Fibroblast of pulmonary artery (primary cell): ENCODE data around the gene CKS1B.
"Not testable (repeated sequence)": the region's sequence is repeated elsewhere in the genome, so short reads cannot be mapped to it uniquely, and the experiment has no call there.

ENCODE experiments used
- DNase-seq: peaks from one replicate; pipeline ENCODE4 v3.0.0-alpha.2; 2010; ENCODE audit warnings: low read depth
- H3K4me3 ChIP-seq: replicated peaks from 2 replicates; pipeline ENCODE4 v1.5.1; 2011; ENCODE audit warnings: low read depth, mild to moderate bottlenecking, control low read depth, low read length, moderate library complexity
- TF ChIP-seq, protein P1 (sequence below): IDR thresholded peaks from 2 replicates; pipeline ENCODE4 v1.5.1; 2011; ENCODE audit warnings: mild to moderate bottlenecking, control low read depth, low read length, inconsistent platforms; ENCODE audit errors: missing control alignments

Gene CKS1B

DNA sequence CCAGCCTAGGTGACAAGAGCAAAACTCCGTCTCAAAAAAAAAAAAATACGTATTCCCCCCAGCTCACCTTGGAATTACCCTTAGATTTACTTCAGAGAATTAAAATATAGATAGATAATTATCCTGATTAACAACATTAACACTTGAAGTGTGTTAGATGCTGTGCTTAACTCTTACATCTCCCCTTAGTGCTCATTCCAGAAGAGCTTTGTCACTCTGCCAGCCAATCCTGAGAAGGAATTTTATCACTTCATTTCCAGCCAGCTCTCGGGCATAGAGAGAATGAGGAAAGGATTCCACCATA is 2.3 kb upstream of the CKS1B start:
- no peak for DNase-seq
- H3K4me3 ChIP-seq, result peak overlapping the region; percentile 83
- TF ChIP-seq, protein P1, sequence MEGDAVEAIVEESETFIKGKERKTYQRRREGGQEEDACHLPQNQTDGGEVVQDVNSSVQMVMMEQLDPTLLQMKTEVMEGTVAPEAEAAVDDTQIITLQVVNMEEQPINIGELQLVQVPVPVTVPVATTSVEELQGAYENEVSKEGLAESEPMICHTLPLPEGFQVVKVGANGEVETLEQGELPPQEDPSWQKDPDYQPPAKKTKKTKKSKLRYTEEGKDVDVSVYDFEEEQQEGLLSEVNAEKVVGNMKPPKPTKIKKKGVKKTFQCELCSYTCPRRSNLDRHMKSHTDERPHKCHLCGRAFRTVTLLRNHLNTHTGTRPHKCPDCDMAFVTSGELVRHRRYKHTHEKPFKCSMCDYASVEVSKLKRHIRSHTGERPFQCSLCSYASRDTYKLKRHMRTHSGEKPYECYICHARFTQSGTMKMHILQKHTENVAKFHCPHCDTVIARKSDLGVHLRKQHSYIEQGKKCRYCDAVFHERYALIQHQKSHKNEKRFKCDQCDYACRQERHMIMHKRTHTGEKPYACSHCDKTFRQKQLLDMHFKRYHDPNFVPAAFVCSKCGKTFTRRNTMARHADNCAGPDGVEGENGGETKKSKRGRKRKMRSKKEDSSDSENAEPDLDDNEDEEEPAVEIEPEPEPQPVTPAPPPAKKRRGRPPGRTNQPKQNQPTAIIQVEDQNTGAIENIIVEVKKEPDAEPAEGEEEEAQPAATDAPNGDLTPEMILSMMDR, result no peak

DNA sequence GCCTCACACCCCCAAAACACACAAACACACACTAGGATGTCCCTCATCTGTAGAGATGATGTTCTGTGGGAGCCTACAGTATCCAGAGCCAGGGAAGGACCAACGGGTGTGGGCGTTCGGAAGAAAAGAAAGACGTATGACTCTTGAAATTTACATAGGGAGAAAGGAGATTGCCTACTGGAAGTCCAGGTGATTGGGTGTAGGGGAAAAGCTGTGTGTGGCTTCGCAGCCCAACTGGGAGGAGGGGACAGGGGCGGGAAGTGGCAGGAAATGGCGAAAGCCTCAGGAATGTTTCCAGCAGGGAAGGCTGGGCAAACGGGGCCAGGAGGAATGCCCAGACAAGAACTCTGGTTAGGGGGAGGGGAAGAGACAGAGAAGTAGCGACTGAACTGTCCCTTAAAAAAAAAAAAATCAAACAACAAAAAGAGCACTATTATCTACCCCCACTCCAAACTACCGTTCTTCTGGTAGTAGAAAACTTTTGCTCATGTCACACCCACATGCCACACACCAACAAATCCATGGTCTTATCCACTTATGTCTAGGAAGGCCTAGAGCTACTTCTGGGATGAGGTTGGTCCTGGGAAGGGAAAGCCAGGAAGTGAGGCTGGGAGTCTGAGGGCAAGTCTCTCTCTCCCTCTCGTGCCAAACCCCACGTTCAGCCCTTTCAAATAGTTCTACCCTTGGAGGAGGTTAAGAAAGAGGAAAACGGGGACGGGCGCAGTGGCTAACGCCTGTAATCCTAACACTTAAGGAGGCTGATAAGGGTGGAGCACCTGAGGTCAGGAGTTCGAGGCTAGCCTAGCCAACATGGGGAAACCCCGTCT is 1.8 kb upstream of the CKS1B start:
- TF ChIP-seq, protein P1, result no peak
- H3K4me3 ChIP-seq, result peak overlapping the region; percentile 83
- DNase-seq, result peak; percentile 98

DNA sequence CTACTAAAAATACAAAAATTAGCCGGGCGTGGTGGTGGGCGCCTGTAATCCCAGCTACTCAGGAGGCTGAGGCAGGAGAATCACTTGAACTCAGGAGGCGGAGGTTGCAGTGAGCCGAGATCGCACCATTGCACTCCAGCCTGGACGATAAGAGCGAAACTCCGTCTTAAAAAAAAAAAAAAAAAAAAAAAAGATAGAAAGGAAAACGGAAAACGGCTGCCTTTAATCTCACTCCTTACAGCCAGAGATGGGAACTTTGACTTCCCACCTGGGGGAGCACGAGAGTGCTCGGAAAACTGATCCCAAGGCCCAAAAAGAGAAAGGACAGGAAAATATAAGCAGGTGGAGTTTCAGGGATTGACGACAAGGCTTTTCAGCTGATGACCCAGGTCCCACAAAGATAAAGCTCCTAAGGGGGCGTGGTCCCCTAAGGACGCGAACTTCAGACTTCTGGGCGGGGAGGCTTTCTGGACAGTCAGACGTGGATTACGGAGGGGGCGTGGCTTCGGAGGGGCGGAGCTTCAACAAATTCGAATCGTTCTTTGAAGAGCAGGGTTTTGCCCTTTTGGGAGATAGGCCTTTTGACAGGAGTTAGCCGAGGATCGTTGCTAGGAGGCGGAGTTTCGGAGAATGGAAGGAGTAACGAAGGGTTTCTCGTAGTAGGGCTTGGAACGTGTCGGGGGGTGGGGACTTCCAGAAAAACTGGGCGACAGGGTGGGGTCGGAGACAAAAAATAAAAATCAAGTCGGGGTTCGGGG is 958 bp upstream of the CKS1B start:
- peak overlapping the region; percentile 83 for H3K4me3 ChIP-seq
- DNase-seq, result peak; percentile 98
- TF ChIP-seq, protein P1, result peak; percentile 29

DNA sequence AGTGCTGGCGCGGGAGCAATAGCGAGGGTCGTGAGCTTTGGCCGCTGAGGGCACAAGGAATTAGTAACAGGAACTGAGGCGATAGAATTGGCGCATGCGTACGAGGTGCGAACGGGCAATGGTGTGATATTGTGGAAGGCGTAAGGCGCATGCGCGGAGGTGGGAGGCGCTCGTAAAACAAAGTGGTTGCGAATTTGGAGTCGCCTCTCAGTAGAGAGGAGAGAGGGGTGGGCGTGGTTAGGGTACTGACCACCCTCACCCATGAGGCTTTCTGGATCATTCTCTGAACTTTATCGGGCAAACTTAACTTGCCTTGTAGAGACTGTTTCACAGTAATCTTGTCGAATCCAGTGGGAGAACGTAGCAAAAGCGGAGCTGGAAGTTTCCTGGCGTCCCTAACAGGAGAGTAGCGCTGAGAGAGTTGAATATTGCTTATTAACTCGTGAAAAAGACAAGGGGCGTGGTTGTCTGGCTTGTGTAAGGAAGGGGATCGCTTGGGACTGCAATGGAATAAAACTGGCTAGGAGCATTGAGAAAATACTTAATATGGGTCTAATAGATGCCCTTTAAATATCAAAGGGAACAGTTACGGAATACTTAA is 427 bp downstream of the CKS1B start:
- DNase-seq, result peak; percentile 97
- peak overlapping the region; percentile 83 for H3K4me3 ChIP-seq
- TF ChIP-seq, protein P1, result no peak

DNA sequence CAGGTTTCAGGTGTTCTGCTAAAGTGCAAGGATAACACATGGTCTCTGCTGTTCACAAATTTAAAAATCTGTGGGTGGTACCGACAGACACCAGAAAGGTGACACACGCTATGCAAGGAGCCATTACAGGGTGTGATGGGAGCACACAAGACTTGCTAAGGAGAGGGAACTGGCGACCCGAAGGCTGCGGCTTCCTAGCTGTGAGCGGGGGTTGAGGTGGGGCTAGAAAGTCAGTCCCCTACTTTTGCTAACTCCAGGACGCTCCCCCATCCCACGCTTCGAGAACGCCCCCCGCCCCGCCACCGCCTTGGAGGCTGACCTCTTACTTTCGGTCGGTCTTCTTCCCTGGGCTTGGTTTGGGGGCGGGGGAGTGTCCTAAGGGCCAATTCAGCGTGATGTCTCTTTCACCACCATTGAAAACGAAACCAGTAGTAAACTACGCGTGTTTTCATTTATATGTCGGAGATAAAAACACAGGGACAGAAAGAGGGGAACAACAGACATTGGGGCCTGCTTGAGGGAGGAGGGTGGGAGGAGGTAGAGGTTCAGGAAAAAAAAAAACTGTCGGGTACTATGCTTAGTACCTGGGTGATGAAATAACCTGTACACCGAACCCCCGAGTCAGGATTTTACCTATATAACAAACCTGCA is 1.1 kb downstream of the CKS1B start:
- TF ChIP-seq, protein P1, result no peak
- H3K4me3 ChIP-seq, result peak overlapping the region; percentile 83
- peak; percentile 61 for DNase-seq

DNA sequence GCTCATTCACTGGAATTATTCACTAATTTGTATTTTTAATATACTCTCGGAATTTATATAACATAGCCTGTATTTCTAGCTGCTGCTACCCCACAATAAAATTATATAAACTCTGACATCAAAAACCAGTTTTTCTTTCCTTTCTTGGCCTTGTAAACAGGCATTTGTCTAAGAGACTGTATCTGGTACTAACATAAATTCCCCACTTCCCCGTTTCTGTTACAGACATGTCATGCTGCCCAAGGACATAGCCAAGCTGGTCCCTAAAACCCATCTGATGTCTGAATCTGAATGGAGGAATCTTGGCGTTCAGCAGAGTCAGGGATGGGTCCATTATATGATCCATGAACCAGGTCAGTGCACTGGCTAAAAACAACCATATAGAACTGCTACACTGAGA is 3.3 kb downstream of the CKS1B start:
- DNase-seq, H3K4me3 ChIP-seq: not testable (repeated sequence)

DNA sequence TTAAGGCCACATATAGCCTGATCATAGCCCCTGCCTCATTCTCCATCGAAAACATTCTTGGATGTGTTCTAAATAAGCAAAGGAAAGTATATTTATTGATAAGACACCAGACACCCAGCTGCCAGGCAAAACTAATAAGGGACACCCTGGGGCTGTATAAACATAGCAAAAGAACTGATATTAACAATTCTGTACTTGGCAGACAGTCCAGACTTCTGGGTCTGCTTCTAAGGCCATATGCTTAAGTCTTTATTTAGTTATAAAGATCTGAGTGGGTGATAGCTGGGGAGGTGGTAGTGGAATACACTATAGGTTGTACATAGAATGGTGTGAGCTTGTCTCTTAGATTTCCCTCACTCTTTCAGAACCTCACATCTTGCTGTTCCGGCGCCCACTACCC is 3.9 kb downstream of the CKS1B start:
- TF ChIP-seq, protein P1, result no peak
- no peak for DNase-seq
- H3K4me3 ChIP-seq, result no peak overlapping the region
